KOPT-K1 (cell line): ENCODE data around the gene EDEM3.

Source experiments
- H3K27ac ChIP-seq: fragments of 200-600 bp; sonication (generic); 2 replicates; pipeline ENCODE4 v1.5.1; 2016; ENCODE audit warnings: antibody characterized with exemption, mild to moderate bottlenecking, low read depth, low read length; ENCODE audit not compliant: poor library complexity, severe bottlenecking
- H3K36me3 ChIP-seq: fragments of 200-600 bp; sonication (generic); 2 replicates; pipeline ENCODE4 v1.5.1; 2017; ENCODE audit warnings: antibody characterized with exemption, mild to moderate bottlenecking, low read length, moderate library complexity; ENCODE audit not compliant: insufficient read depth
- H3K9me3 ChIP-seq: fragments of 200-600 bp; sonication (generic); 2 replicates; pipeline ENCODE4 v1.5.1; 2017; ENCODE audit warnings: antibody characterized with exemption, low read length, mild to moderate bottlenecking; ENCODE audit not compliant: insufficient read depth, poor library complexity, severe bottlenecking

Gene EDEM3

GRCh38 chr1:184724843-184725242, 29.8 kb downstream of the EDEM3 start:
- H3K27ac ChIP-seq, result no peak overlapping the region
- H3K9me3 ChIP-seq, result no peaks in the 10 kb centered on the region
- H3K36me3 ChIP-seq, result peaks cover 98% of the 10 kb centered on the region

- Histone ChIP-seq H3K9me3 (no peaks in the 10 kb centered on the region), H3K36me3 (peaks cover 100% of the 10 kb centered on the region), H3K27ac (no peak overlapping the region)
Measured at GRCh38 chr1:184716158-184716557, 38.5 kb downstream of the EDEM3 start.

- no peak overlapping the region for H3K27ac ChIP-seq
- H3K9me3 ChIP-seq, result no peaks in the 10 kb centered on the region
- H3K36me3 ChIP-seq, result peaks cover 97% of the 10 kb centered on the region
Measured at GRCh38 chr1:184709418-184709817, 45.2 kb downstream of the EDEM3 start.

GRCh38 chr1:184708084-184708676, 46.5 kb downstream of the EDEM3 start:
- Histone ChIP-seq H3K9me3 (no peaks in the 10 kb centered on the region), H3K27ac (no peak overlapping the region), H3K36me3 (peaks cover 97% of the 10 kb centered on the region)

GRCh38 chr1:184705271-184705670, 49.4 kb downstream of the EDEM3 start:
- Histone ChIP-seq H3K27ac (no peak overlapping the region), H3K36me3 (peaks cover 97% of the 10 kb centered on the region), H3K9me3 (no peaks in the 10 kb centered on the region)

- Histone ChIP-seq H3K27ac (no peak overlapping the region), H3K36me3 (peaks cover 93% of the 10 kb centered on the region), H3K9me3 (no peaks in the 10 kb centered on the region)
Measured at GRCh38 chr1:184701816-184702215, 52.8 kb downstream of the EDEM3 start.

- peaks cover 96% of the 10 kb centered on the region for H3K36me3 ChIP-seq
- H3K27ac ChIP-seq, result no peak overlapping the region
- H3K9me3 ChIP-seq, result no peaks in the 10 kb centered on the region
Measured at GRCh38 chr1:184698969-184699368, 55.7 kb downstream of the EDEM3 start.

GRCh38 chr1:184698016-184698415, 56.6 kb downstream of the EDEM3 start:
- Histone ChIP-seq H3K36me3 (peaks cover 96% of the 10 kb centered on the region), H3K27ac (no peak overlapping the region), H3K9me3 (no peaks in the 10 kb centered on the region)

- Histone ChIP-seq H3K27ac (no peak overlapping the region), H3K9me3 (no peaks in the 10 kb centered on the region), H3K36me3 (peaks cover 96% of the 10 kb centered on the region)
Measured at GRCh38 chr1:184696403-184696802, 58.3 kb downstream of the EDEM3 start.

GRCh38 chr1:184695023-184695422, 59.6 kb downstream of the EDEM3 start:
- no peaks in the 10 kb centered on the region for H3K9me3 ChIP-seq
- peaks cover 94% of the 10 kb centered on the region for H3K36me3 ChIP-seq
- H3K27ac ChIP-seq, result no peak overlapping the region

GRCh38 chr1:184693011-184693410, 61.6 kb downstream of the EDEM3 start:
- Histone ChIP-seq H3K9me3 (no peaks in the 10 kb centered on the region), H3K27ac (no peak overlapping the region)

GRCh38 chr1:184691719-184692324, 62.8 kb downstream of the EDEM3 start:
- H3K36me3 ChIP-seq, result peaks cover 74% of the 10 kb centered on the region

More at GRCh38 chr1:184693011-184693410, 61.6 kb downstream of the EDEM3 start:
- peaks cover 82% of the 10 kb centered on the region for H3K36me3 ChIP-seq

GRCh38 chr1:184686540-184686939, 68.1 kb downstream of the EDEM3 start:
- peaks cover 21% of the 10 kb centered on the region for H3K36me3 ChIP-seq
- no peak overlapping the region for H3K27ac ChIP-seq
- H3K9me3 ChIP-seq, result peaks cover 6% of the 10 kb centered on the region

More at GRCh38 chr1:184691719-184692324, 62.8 kb downstream of the EDEM3 start:
- Histone ChIP-seq H3K27ac (no peak overlapping the region), H3K9me3 (no peaks in the 10 kb centered on the region)

GRCh38 chr1:184685116-184685515, 69.5 kb downstream of the EDEM3 start:
- H3K27ac ChIP-seq, result no peak overlapping the region
- peaks cover 8% of the 10 kb centered on the region for H3K36me3 ChIP-seq
- peaks cover 10% of the 10 kb centered on the region for H3K9me3 ChIP-seq

GRCh38 chr1:184684285-184685074, 70.2 kb downstream of the EDEM3 start:
- peaks cover 2% of the 10 kb centered on the region for H3K36me3 ChIP-seq
- H3K27ac ChIP-seq, result no peak overlapping the region
- H3K9me3 ChIP-seq, result peaks cover 10% of the 10 kb centered on the region
